CD4-positive, CD25-positive, alpha-beta regulatory T cell (primary cell): Measurements from ENCODE around the gene RIMBP2. TPM values are rescaled to one million over a fixed set of nuclear protein-coding genes. Genes with fewer than 3 reads are reported as not detected.
"Not testable (repeated sequence)": the region's sequence is repeated elsewhere in the genome, so short reads cannot be mapped to it uniquely, and the experiment has no call there.

ENCODE experiments used
- ATAC-seq, 2 donors: fragments of 150-1000 bp; cut with Tn5 transposase; one replicate each; pipeline ENCODE4 v1.10.0; 2021; ENCODE audit warnings: low read depth in 2 of 2, moderate number of reproducible peaks in 2 of 2, moderate library complexity in 1 of 2
- DNase-seq, 3 donors: peaks; one replicate each; pipeline versions ENCODE4 v3.0.0 to v3.0.0-alpha.2; 2012 to 2022; ENCODE audit warnings: mixed read lengths in 1 of 3
- H3K27ac ChIP-seq: one replicate; pipeline ENCODE4 v1.7.0; 2013; ENCODE audit warnings: mild to moderate bottlenecking, low read length; ENCODE audit not compliant: insufficient read depth, poor library complexity, severe bottlenecking
- H3K27me3 ChIP-seq: one replicate; pipeline ENCODE4 v1.7.0; 2013; ENCODE audit warnings: low read length; ENCODE audit not compliant: control insufficient read depth, insufficient read depth
- H3K36me3 ChIP-seq: one replicate; pipeline ENCODE4 v1.7.0; 2013; ENCODE audit warnings: mild to moderate bottlenecking, low read length, moderate library complexity; ENCODE audit not compliant: control insufficient read depth, insufficient read depth
- H3K4me1 ChIP-seq: 2 replicates; pipeline ENCODE4 v1.7.0; 2013; ENCODE audit warnings: mild to moderate bottlenecking, low read length; ENCODE audit not compliant: insufficient read depth, control insufficient read depth, poor library complexity, severe bottlenecking
- H3K4me3 ChIP-seq: one replicate; pipeline ENCODE4 v1.7.0; 2013; ENCODE audit warnings: low read depth, mild to moderate bottlenecking, low read length, moderate library complexity
- H3K9me3 ChIP-seq, 2 experiments: 1 replicate in 1 of 2; 2 replicates in 1 of 2; pipeline ENCODE4 v1.7.0; 2013; ENCODE audit warnings: low read length in 2 of 2, mild to moderate bottlenecking in 1 of 2, moderate library complexity in 1 of 2; ENCODE audit not compliant: control insufficient read depth in 2 of 2
- H3K27ac Mint-ChIP-seq, 3 donors: one replicate each; pipeline ENCODE4 v1.8.0; 2020 to 2022; ENCODE audit warnings: mild to moderate bottlenecking in 3 of 3, mixed read lengths in 3 of 3, moderate library complexity in 2 of 3
- H3K27me3 Mint-ChIP-seq: one replicate; pipeline ENCODE4 v1.8.0; 2022; ENCODE audit warnings: mild to moderate bottlenecking, mixed read lengths
- H3K36me3 Mint-ChIP-seq: one replicate; pipeline ENCODE4 v1.8.0; 2020; ENCODE audit warnings: mixed read lengths
- H3K4me1 Mint-ChIP-seq, 4 donors: one replicate each; pipeline ENCODE4 v1.8.0; 2020 to 2022; ENCODE audit warnings: mixed read lengths in 4 of 4, mild to moderate bottlenecking in 1 of 4
- H3K4me3 Mint-ChIP-seq, 4 donors: one replicate each; pipeline ENCODE4 v1.8.0; 2020 to 2022; ENCODE audit warnings: mild to moderate bottlenecking in 4 of 4, mixed read lengths in 4 of 4, moderate library complexity in 3 of 4
- H3K9me3 Mint-ChIP-seq, 7 donors: one replicate each; pipeline ENCODE4 v1.8.0; 2020 to 2022; ENCODE audit warnings: mixed read lengths in 7 of 7, mild to moderate bottlenecking in 3 of 7, moderate library complexity in 2 of 7
- polyA plus RNA-seq, 4 donors: library from polyadenylated mRNA; unstranded; fragments of 300-500 nt; fragmentation: Illumina TruSeq; gene quantifications; one replicate each; pipeline ENCODE4 v1.2.3, GENCODE V29; 2021
- total RNA-seq: library from RNA; stranded (reverse); gene quantifications from one replicate; pipeline ENCODE4 v1.2.3, GENCODE V29; 2022

RIMBP2 gene
- total and polyA plus RNA-seq, 5 donors from 2014 or later, result not detected

DNA sequence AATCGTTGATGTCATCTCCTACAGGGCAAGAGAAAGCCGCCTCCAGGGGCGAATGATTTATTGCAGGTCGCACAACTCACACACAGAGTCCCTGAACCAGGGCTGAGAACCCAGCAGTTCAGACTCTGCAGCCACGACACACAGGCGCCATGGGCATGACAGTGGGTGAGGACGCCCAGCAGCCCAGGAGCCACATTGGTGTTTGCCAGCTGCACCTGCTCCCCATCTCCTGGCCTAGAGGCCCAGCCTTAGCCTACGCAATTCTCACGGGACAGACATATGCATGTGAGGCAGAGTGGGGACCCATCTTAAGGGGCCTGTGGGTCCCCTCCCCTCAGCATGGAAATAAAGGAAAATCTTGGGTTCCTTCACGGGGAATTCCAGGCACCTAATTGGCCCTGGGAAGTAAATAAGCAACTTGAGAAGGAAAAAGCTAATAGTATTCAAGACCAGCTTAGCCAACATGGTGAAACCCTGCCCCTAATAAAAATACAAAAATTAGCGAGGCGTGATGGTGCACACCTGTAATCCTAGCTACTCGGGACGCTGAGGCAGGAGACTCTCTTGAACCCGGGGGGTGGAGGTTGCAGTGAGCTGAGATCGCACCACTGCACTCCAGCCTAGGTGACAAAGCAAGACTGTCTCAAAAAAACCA lies 69.3 kb downstream of the RIMBP2 start:
- Histone ChIP-seq H3K36me3 (no peaks in the 10 kb centered on the region), H3K9me3 (no peaks in the 10 kb centered on the region), H3K4me3 (no peak overlapping the region), H3K4me1 (no peaks in the 10 kb centered on the region), H3K27ac (no peak overlapping the region), H3K27me3 (no peaks in the 10 kb centered on the region)
- DNase-seq (no peak), ATAC-seq (no peak)
- H3K27ac Mint-ChIP-seq, result no peak overlapping the region
- no peaks in the 10 kb centered on the region for H3K36me3 Mint-ChIP-seq
- no peaks in the 10 kb centered on the region for H3K27me3 Mint-ChIP-seq
- peaks cover 0 to 3% (median 0%) of the 10 kb centered on the region in 7 donors for H3K9me3 Mint-ChIP-seq
- H3K4me1 Mint-ChIP-seq, result no peaks in the 10 kb centered on the region
- no peak overlapping the region for H3K4me3 Mint-ChIP-seq

DNA sequence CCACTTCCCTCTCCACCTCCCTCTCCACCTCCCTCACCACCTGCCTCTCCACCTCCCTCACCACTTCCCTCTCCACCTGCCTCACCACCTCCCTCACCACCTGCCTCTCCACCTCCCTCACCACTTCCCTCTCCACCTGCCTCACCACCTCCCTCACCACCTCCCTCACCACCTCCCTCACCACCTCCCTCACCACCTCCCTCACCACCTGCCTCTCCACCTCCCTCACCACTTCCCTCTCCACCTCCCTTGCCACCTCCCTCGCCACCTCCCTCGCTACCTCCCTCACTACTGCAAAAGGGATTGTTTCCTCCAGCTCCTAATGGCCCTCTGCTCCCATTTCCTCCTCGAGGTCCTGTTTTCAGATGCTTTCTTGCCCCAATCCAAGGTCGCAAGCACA lies 69.9 kb downstream of the RIMBP2 start:
- H3K4me1 ChIP-seq, H3K27ac ChIP-seq, H3K4me1 Mint-ChIP-seq, H3K4me3 ChIP-seq, H3K4me3 Mint-ChIP-seq, H3K9me3 ChIP-seq, H3K9me3 Mint-ChIP-seq, ATAC-seq, H3K27me3 Mint-ChIP-seq, H3K36me3 Mint-ChIP-seq, H3K27me3 ChIP-seq, DNase-seq, H3K36me3 ChIP-seq: not testable (repeated sequence)
- peak overlapping the region in 1 of 3 donors; percentile 83 for H3K27ac Mint-ChIP-seq

DNA sequence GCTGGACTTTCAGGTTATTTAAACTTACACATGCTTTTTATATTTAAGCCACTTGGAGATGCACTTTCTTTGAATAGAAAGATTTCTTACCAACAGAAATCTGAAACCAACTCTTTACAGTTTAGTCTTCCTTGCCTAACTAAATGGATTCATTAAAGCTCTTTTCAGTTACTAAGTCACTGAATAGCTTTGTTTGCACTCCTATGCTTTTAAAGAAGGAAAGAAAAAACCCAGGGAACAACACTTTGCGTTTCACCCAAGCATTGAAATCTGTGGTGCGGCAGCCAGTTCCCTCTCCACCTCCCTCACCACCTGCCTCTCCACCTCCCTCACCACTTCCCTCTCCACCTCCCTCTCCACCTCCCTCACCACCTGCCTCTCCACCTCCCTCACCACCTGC lies 70.3 kb downstream of the RIMBP2 start:
- no peaks in the 10 kb centered on the region for H3K36me3 ChIP-seq
- H3K36me3 Mint-ChIP-seq, result no peaks in the 10 kb centered on the region

DNA sequence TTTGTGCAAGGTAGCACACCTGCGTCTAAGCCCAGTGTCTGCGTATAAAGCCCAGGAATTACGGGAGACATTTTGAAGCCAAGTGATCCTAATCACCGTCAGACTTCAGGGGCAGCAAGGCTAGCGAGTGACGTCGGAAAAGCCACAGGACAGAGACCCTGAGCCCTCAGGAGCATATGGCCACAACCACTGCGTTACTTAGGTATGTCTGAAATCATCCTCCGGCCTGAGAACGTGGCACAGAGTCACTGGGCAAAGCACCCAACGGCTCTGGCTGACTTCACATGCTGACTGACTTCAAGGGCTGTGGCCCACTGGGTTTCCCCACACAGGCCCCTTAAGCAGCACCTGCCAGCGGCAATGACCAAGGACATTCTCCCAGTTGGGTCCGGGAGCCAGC lies 71.5 kb downstream of the RIMBP2 start:
- Mint-ChIP-seq H3K4me3 (no peak overlapping the region), H3K36me3 (no peaks in the 10 kb centered on the region), H3K27me3 (no peaks in the 10 kb centered on the region), H3K27ac (no peak overlapping the region), H3K4me1 (no peaks in the 10 kb centered on the region), H3K9me3 (peaks cover 0 to 1% (median 0%) of the 10 kb centered on the region in 7 donors)
- DNase-seq, result no peak
- no peak for ATAC-seq
- Histone ChIP-seq H3K9me3 (no peaks in the 10 kb centered on the region), H3K27ac (no peak overlapping the region), H3K4me3 (no peak overlapping the region), H3K36me3 (no peaks in the 10 kb centered on the region), H3K27me3 (no peaks in the 10 kb centered on the region), H3K4me1 (no peaks in the 10 kb centered on the region)

More for the DNA sequence above, 70.3 kb downstream of the RIMBP2 start:
- H3K27me3 ChIP-seq, result no peaks in the 10 kb centered on the region
- Mint-ChIP-seq H3K4me3 (no peak overlapping the region), H3K27me3 (no peaks in the 10 kb centered on the region), H3K27ac (no peak overlapping the region), H3K9me3 (peaks cover 0 to 3% (median 0%) of the 10 kb centered on the region in 7 donors), H3K4me1 (no peaks in the 10 kb centered on the region)
- ATAC-seq, result no peak
- H3K27ac ChIP-seq, result no peak overlapping the region
- no peaks in the 10 kb centered on the region for H3K9me3 ChIP-seq
- no peak for DNase-seq
- no peak overlapping the region for H3K4me3 ChIP-seq
- no peaks in the 10 kb centered on the region for H3K4me1 ChIP-seq

DNA sequence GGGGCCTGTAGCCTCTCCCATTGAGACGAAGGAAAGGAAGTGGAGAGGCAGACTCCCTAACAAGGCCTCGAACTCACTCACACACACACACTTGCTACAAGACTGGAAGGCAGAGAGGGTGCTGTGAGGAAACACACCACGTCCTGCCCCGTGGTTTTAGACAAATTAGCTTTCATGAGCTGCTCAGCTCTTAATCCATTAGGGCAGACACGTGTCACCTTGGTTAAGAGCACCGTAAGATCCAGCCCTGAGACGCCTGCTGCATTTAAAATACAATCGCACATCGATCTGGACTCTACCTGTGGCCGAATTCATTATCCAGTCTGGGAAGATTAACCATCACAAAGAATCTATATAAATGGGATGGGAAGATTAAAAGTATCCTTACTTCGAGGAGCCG lies 72.0 kb downstream of the RIMBP2 start:
- H3K9me3 ChIP-seq, result no peaks in the 10 kb centered on the region
- peaks cover 0 to 1% (median 0%) of the 10 kb centered on the region in 7 donors for H3K9me3 Mint-ChIP-seq
- H3K27ac Mint-ChIP-seq, result no peak overlapping the region
- no peaks in the 10 kb centered on the region for H3K27me3 ChIP-seq
- H3K27me3 Mint-ChIP-seq, result no peaks in the 10 kb centered on the region
- no peak overlapping the region for H3K4me3 Mint-ChIP-seq
- no peak for DNase-seq
- H3K27ac ChIP-seq, result no peak overlapping the region
- no peaks in the 10 kb centered on the region for H3K36me3 ChIP-seq
- H3K4me1 ChIP-seq, result no peaks in the 10 kb centered on the region
- ATAC-seq, result no peak
- H3K4me3 ChIP-seq, result no peak overlapping the region
- H3K36me3 Mint-ChIP-seq, result no peaks in the 10 kb centered on the region
- H3K4me1 Mint-ChIP-seq, result no peaks in the 10 kb centered on the region

DNA sequence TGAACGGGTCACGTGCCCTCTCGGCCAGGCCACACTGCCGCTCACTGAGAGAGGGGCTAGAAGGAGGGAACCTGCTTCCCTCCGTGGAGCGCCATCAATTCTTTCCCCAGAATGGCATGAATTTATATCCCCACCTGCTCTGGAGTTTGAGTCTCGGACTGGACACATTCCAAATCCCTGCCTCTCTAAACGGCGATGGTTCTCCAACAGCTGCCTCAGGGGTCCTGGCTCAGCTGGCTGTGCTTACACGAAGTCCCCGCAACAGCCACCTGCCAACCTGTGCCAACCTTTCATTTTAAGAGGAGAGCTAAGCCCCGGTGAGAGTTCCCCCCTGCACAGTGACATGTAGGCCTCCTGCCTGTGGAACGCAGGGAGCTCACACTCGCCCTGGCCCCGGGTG lies 73.2 kb downstream of the RIMBP2 start:
- DNase-seq (no peak), ATAC-seq (no peak)
- no peaks in the 10 kb centered on the region for H3K4me1 ChIP-seq
- Mint-ChIP-seq H3K4me1 (no peaks in the 10 kb centered on the region), H3K27ac (no peak overlapping the region), H3K36me3 (no peaks in the 10 kb centered on the region), H3K27me3 (no peaks in the 10 kb centered on the region), H3K4me3 (no peak overlapping the region), H3K9me3 (peaks cover 0 to 1% (median 0%) of the 10 kb centered on the region in 7 donors)
- H3K36me3 ChIP-seq, result no peaks in the 10 kb centered on the region
- no peak overlapping the region for H3K27ac ChIP-seq
- no peaks in the 10 kb centered on the region for H3K9me3 ChIP-seq
- H3K27me3 ChIP-seq, result no peaks in the 10 kb centered on the region
- no peak overlapping the region for H3K4me3 ChIP-seq

DNA sequence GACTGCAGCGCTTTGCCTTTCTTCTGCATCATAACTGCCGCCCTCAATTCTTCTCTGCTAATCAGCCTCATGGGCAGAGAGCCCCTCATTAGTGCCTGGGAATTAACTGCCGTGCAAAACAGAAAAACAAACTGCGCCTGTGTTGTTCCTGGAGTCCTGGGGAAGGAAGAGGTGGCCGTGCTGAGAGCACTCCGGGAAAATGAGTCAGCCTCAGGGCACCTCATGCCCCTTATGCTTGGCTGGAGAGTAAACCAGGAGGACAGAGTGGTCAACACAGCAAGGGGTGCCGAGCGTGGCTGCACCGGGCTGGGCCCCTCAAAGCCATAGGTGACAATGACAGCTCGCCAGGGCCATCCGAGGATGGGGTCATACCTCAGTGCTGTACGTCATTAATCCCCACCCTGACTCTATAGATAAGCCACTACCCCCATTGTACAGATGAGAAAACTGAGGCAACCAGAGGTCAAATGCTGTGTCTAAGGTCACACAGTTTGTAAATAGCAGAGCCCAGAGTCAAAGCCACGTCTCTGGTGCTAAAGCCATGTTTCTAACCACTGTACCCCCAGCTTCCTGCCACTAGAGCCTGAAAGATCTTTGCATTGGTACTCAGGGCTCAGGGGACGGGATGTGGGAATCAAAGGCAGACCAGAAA lies 74.4 kb downstream of the RIMBP2 start:
- H3K4me1 ChIP-seq, result no peaks in the 10 kb centered on the region
- H3K27ac ChIP-seq, result no peak overlapping the region
- Mint-ChIP-seq H3K36me3 (no peaks in the 10 kb centered on the region), H3K4me3 (no peak overlapping the region), H3K27ac (no peak overlapping the region), H3K9me3 (peaks cover 0 to 3% (median 0%) of the 10 kb centered on the region in 7 donors), H3K4me1 (no peaks in the 10 kb centered on the region), H3K27me3 (no peaks in the 10 kb centered on the region)
- no peaks in the 10 kb centered on the region for H3K9me3 ChIP-seq
- no peak overlapping the region for H3K4me3 ChIP-seq
- H3K36me3 ChIP-seq, result no peaks in the 10 kb centered on the region
- DNase-seq (no peak), ATAC-seq (no peak)
- H3K27me3 ChIP-seq, result no peaks in the 10 kb centered on the region

DNA sequence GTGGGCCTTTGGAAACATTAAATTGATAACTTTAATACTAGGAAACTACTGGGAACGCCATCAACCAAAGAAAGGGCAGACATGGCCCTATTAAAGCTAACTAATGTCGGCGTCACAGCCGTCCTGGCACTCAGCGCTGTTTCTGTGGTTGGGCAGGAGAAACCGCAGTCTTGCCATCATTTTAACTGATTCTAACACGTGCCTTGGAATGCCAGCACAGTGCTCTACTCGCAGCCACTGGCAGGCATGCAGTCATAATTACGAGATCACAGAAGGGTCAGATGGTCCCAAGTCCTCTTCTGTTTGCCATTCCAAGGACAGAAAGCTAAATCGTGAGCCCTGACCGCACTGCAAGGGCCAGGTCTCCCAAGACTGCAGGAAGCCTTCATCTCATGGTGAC lies 75.2 kb downstream of the RIMBP2 start:
- no peaks in the 10 kb centered on the region for H3K36me3 Mint-ChIP-seq
- Histone ChIP-seq H3K9me3 (no peaks in the 10 kb centered on the region), H3K4me1 (no peaks in the 10 kb centered on the region), H3K36me3 (no peaks in the 10 kb centered on the region), H3K4me3 (no peak overlapping the region), H3K27ac (no peak overlapping the region), H3K27me3 (no peaks in the 10 kb centered on the region)
- ATAC-seq, result no peak
- peaks cover 0 to 3% (median 0%) of the 10 kb centered on the region in 7 donors for H3K9me3 Mint-ChIP-seq
- DNase-seq, result no peak
- H3K4me1 Mint-ChIP-seq, result no peaks in the 10 kb centered on the region
- no peak overlapping the region for H3K27ac Mint-ChIP-seq
- no peaks in the 10 kb centered on the region for H3K27me3 Mint-ChIP-seq
- H3K4me3 Mint-ChIP-seq, result no peak overlapping the region
